GM04503 (cell line): ENCODE data around the gene DNAH9.

Source experiments
- DNase-seq: peaks from one replicate; pipeline ENCODE4 v3.0.0-alpha.2; 2012; ENCODE audit warnings: low read depth

DNAH9 gene

DNA sequence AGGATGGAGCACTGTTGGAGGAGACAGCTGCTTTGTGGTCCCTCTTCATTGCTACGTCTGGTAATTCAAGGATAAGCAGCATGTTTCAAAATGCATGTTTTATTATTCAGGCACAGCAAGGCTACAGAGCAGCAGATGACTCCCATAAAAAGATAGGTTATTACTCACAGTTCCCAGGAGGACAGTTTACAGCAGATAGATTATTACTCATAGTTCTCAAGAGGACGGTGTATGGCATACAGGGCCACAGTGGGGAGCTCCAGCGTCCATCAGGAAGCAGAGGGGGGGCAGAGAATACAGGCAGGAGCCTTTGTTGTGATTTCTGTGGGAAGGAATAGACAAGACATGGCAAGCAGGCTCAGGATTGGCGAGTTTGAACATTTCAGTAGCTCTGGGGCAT lies 72.9 kb downstream of the DNAH9 start:
- no peak for DNase-seq

DNA sequence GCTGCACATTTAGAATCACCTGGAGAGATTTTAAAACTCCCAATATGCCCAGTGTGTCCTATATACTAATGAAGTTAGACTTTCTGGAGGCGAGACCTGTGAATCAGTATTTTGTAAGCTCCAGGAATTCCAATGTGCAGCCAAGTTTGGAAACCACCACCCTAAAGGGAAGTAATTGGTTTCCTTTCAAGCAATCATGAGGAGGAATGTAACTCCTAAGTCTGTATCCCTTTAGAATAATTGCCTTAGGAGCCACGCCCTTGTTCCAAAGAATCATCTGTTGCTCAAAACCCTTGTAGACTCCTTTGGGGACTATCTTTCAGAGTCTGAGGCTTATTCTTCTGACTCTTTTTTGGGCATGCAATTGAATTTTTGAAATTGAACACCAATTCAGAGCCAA lies 84.4 kb downstream of the DNAH9 start:
- no peak for DNase-seq

DNA sequence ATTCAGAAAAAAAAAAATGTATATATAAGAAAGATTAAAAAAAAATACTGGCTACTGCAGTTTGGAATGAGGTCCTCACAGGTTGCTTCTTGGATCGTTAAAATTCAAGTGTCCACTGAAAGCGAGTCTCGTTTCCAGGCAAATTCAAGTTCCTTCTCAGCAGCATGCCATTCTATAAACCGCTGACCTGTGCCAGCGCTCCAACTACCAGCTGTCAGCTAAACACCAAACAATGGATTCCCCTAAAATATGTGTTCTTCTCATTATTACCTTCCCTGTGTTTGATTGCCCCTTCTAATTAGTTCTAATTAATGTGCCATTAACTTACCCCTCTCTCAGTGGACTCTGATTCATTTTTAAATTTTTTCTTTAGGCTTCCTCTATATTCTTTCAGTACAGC lies 92.4 kb downstream of the DNAH9 start:
- no peak for DNase-seq

DNA sequence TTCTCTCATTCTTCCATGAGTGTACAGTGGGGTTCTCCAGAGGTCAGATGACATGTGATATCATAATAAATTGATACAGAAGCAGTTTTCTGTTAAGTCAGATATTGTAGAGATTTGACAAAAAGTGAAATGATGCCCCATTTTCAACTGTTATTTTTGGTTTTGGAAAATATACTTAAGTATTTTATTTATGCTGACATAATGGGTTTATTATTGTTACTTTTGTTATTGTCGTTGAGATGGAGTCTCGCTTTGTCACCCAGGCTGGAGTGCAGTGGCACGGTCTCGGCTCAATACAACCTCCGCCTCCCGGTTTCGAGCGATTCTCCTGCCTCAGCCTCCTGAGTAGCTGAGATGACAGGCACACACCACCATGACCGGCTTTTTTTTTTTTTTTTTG lies 94.4 kb downstream of the DNAH9 start:
- no peak for DNase-seq

DNA sequence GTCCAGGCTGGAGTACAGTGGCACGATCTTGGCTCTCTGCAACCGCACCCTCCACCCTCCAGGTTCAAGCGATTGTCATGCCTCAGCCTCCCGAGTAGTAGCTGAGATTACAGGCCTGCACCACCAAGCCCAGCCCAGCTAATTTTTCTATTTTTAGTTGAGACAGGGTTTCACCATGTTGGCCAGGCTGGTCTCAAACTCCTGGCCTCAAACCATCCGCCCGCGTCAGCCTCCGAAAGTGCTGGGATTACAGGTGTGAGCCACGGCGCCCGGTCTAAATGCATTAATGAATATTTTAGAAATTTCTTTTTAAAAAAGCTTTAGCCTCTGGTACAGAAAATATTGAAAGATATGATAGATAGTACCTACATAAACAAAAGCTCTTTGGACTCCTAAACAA lies 95.0 kb downstream of the DNAH9 start:
- DNase-seq: no peak

DNA sequence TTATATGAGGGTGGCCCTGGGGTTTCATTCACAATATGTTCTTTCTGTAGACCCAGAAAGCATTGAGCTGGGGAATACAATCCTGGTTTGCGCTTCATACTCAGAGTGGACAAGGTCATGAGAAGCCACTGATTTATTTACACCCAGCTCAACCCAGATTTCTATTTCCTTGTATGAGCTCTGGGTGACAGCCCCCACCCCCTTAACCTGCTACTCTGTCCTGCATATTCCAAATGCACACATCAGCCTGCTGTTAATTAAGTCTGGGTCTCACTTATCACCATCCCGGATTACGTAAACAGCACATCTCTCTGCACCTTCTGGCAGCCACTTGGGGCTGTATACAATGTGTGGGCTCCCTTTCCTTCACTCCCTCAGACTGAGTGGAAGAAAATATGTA lies 102.4 kb downstream of the DNAH9 start:
- DNase-seq: no peak

DNA sequence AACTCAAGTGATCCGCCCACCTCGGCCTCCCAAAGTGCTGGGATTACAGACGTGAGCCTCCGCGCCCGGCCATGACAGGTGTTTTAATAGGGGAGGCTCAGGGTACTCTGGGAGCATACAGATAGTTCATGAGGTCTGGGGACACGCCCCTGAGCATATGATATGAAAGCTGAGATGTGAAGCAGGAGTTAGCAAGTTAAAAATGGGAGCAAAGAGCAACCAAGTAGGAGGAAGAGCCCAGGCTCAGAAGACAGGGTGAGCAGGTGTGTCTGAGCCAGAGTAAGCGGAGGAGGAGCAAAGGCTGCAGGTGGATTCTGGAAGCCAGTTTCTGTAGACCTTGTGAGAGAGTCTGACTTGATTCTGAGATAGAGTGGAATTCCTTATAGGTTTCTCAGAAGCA lies 103.6 kb downstream of the DNAH9 start:
- no peak for DNase-seq

DNA sequence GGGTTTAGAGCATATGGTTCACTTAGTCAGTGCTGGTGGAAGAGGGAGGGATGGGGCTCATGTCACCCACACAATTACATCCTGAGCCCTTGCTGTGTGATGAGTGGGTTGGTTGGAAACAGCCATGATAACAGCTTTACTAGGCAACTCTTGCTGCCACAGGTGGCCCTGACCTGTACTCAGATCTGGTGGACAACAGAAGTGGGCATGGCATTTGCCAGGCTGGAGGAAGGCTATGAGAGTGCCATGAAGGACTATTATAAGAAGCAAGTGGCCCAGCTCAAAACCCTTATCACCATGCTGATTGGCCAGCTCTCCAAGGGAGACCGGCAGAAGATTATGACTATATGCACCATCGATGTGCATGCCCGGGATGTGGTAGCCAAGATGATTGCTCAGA lies 105.8 kb downstream of the DNAH9 start:
- DNase-seq: no peak

DNA sequence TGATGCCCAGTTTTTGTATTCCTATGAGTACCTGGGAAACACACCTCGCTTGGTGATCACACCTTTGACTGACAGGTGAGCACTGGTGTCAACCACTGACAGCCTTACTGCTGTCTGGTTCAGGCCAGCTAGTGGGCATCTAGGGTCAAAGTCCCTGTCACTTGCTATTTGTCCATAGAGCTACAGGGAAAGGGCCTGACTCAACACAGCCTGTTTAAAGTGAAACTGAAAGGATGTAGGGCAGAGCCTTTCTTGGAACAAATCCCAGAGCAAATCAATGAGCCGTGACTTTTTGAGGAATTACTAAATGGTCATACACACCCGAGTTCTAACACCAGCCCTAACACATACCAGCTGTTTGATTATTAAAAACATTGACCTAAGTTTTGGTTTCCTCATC lies 106.8 kb downstream of the DNAH9 start:
- DNase-seq: no peak

DNA sequence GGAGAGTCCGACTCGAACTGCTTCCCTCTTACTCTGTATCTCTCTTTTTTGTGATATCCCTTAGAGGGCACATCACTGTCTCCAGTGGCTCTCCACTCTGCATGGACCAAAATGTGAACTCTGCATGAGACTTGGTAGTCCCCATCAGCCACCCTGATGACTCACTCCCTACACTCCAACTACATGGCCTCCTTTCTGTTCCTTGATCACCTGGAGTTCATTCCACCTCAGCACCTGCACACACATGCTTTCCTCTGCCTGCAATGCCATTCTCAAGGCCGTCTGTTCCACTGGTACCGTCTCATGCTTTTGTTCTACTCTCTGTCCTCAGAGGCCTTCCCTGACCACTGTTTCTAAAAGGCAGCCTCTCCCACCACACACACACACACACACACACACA lies 109.3 kb downstream of the DNAH9 start:
- DNase-seq: no peak

DNA sequence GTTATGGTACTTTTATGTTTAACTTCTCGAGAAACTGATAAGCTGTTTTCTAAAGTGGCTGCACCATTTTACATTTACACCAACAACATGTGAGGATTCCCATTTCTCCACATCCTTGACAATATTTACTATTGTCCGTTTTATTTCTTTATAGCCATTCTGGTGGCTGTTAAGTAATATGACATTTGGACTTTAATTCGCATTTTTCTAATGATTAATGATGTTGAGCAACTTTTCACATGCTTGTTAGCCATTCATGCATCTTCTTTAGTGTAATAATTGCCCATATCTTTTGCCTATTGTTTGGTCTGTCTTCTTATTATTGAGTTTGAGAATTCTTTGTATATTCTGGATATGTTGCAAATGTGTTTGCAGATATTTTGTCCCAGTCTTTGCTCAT lies 114.2 kb downstream of the DNAH9 start:
- DNase-seq: no peak

DNA sequence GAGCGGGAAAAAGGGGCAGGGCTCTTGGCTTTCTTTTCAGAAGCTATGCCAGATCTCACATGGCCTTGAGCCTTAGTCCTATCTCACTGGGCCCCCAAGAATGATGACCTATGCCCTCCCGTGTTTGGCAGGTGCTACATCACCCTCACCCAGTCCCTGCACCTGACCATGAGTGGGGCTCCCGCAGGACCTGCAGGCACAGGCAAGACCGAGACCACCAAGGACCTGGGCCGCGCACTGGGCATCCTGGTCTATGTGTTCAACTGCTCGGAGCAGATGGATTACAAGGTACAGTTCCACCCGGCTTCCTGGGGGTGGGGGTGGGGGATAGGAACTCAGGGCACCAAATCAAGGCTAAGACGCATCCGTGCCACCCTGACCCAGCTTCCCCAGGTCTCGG lies 120.9 kb downstream of the DNAH9 start:
- no peak for DNase-seq

DNA sequence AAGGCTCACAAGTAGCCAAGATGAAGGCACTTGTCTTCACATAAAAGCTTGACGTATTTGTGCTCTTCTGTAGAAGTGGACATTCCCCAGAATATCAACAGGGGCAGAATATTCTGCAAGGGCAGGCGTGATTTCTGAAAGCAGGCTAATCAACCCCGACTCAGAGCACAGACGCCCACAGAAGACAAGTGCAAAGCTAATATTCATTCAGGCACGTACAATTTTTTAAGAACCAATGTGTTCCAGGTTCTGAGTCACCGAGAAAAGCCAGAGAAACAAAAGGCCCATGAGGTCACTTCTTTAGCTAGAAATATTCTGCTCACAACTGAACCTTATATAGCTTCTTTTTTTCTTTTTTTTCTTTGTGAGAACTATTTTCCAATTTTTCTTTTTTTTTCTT lies 121.6 kb downstream of the DNAH9 start:
- no peak for DNase-seq

DNA sequence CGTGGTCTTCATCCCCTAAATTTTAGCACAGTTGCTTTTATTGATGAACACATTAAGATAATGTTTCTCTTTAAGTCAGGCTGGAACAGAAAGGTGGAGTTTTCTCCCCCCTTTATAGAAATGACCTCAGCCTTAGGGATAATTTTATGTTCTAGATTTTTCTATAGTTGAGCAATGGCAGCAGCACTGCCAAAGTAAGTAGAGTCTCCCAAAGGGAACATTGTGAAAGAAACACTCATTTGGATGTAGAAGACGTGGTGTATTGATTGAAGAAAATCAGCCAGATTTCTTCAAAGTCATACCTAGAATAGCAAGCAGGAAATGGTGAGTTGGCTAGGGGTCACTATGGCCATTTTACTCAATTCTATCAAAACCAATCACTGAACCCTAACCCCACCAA lies 122.5 kb downstream of the DNAH9 start:
- DNase-seq: no peak

DNA sequence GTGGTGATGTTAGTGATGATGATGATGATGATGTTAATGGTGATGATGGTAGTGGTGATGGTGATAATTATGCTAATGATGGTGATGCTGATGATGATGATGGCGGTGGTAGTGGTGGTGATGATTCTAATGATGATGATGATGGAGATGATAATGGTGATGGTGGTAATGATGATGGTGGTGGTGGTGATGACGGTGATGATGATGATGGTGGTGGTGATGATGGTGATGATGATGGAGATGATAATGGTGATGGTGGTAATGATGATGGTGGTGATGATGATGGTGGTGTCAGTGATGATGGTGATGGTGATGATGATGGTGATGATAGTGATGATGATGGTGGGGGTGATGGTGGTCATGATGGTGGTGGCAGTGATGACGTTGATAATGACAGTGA lies 132.5 kb downstream of the DNAH9 start:
- no peak for DNase-seq

DNA sequence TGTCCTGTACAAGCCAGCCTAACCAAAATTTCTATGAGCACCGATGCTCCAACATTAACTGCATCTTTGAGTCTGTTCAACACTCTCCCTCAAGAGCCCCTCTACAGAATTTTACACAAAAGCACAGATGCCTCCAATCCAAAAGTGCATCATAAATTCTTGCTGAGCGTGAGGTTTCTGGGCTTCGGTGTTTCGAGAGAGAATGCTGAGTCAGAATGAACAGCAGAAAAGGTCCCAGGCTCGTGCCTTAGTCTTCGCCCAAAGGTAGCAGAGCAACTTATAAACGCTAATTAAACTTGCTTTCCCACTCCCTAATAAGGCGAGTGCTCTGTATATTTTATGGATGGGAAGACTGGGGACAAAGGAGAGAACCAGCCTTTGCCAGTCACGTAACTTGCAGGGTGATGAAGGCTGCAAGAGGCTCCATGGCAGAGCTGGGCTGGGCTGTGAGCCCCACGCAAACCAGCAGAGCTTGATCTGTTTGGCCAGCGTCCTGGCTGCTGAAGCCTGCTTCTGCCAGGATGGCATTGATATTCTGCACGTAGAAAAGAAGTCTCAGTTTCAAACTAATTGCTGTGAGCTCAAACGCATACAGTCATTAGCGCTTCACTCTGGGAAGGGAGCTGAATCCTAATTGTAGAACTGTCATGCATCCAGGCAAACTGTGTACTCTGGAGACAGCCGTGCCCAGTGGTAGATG lies 138.5 kb downstream of the DNAH9 start:
- no peak for DNase-seq

DNA sequence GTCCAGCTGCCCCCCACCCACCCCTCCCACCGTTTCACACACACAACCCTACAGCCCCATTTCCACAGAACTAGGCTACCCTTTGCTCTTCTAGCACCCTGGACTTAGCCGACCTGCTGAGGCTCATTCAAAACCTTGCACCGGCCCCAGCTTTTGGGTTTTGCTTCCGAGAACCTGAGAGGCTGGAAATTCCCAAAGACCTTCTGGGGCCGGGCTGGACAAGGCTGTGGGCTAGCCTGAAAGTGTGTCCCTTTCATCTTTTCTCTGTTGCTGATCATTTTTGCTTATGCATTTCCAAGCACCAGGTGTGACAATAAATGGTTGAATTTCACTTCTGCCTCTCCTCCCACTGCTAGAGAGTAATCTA lies 139.0 kb downstream of the DNAH9 start:
- no peak for DNase-seq

DNA sequence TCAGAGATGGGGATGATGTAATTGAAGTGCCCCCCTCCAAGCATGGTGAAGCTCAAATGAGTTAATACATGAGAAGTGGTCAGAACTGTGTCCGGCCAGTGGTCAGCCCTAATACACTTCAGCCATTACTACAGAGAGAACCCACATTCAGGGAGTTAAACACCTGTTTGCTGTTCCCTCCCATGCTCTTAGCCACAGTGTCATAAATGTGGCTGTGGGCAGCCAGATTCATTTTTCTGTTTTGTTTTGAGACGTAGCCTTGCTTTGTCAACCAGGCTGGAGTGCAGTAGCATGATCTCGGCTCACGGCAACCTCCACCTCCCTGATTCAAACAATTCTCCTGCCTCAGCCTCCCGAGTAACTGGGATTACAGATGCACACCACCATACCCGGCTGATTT lies 139.9 kb downstream of the DNAH9 start:
- DNase-seq: no peak

DNA sequence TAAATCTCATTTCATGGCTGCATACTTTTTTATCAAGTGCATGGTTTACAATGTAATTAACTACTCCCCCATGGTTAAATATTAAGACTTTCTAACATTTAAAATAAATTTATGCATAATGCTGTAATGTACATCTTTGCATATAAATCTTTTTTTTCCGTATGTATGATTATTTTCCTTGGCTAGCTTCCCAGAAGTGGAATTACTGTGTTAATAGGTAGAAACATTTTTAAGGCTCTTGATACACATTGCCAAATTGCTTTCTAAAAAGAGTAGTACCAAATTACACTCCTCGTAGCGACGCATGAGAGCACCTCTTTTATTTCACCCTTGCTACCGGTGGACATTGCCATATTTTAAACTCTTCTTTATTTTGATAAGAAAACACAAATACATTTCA lies 141.1 kb downstream of the DNAH9 start:
- DNase-seq: no peak

DNA sequence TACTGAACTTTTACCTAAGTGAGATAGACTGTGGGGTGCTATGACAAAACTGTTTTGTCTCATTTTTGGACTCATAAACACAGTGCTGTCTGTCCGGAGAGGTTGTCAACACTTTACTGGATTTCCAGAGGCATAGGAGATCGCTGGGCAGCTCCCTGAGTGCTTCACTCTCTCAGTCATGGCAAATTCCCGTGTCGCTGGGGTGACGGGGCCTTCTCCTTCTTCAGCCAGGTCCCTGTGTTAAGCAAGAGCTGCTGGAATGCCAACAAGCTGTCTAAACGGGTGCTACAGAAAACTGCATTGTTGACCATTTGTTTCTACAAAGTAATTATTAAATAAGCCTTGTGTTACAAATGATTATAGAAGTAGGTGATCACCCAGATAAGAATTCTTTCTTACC lies 141.6 kb downstream of the DNAH9 start:
- DNase-seq: no peak

DNA sequence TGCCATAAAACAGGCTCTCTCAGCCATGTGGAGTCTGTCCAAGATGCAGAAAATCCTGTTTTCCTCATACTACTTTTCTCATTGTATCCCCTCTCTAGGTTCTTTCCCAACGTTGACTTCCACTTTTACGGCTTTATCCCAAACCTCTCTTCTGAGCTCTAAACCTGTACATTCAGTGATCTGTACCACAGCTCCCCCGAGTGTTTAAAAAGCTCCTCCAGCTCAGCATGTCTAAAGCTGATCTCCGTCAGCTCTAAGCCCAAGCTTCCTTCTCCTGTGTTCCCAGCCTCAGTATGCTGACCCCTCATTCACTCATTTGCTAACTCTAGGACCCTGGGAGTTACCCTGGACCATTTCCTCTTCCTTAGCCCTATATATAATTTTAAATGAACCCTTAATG lies 144.6 kb downstream of the DNAH9 start:
- no peak for DNase-seq

DNA sequence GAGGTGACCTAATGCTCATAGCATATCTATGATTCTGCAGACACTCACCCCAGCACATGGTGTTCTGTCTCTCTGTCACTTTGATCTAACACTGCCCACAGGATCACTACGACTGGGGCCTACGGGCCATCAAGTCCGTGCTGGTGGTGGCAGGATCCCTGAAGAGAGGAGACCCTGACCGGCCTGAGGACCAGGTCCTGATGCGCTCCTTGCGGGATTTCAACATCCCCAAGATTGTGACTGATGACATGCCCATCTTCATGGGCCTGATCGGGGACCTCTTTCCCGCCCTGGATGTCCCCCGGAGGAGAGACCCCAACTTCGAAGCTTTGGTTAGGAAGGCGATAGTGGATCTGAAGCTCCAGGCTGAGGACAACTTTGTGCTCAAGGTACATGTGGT lies 146.4 kb downstream of the DNAH9 start:
- no peak for DNase-seq

DNA sequence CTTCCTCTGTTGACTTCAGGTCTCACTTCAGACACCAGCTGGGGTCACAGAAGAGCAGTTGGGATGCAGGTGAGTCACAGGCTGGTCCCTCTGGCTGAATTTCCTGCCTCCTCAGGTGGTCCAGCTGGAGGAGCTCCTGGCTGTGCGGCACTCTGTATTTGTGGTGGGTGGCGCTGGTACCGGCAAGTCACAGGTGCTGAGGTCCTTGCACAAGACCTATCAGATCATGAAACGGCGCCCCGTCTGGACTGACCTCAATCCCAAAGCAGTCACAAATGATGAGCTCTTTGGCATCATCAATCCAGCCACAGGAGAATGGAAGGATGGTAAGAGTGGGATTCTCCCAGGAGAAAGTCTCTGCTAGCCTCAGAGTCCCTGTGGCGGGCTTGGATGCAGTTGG lies 149.2 kb downstream of the DNAH9 start:
- no peak for DNase-seq

DNA sequence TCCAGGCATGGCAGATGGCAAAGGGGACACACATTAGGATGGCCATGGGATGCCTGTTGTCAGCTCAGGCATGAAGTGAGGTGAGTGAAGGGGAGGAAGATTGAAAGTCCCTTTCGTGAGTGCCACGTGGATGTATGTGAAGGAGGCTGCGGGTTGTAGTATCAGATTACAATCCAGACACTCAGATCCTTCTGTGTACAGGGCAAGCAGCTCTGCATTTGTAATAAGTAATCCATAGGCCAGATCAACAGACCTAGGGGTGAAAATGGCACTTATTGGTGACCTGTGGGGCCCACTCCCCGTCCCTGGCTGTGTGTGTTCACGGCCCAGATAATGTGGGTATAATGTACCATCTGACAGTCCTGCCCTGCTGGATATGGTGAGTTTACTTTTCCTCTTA lies 159.5 kb downstream of the DNAH9 start:
- DNase-seq: no peak

DNA sequence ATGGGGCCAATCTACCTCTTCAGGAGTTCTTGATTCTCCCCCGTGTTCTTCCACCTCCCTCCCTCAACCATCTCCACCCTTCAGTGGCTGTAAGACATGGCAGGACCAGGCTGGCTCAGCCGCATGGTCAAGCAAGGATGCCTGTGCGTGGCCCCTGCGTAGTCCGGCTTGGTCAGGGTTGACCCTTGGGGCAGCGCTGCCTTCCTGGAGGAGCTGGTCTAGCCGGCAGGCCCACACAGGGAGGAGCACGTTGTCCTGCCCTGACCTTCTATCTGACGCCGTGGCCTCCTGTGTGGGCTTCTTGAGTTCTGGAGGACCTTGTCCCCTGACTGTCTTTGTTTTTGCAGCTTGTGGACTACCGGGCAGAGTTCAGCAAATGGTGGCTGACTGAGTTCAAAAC lies 169.8 kb downstream of the DNAH9 start:
- no peak for DNase-seq
